Stimulated activated CD8-positive, alpha-beta memory T cell treated with anti-CD3 and anti-CD28 coated beads, Interleukin-2, amount 100 ng/mL, for 48 hours (primary cell): ENCODE data around the gene PRKAG2.
"Not testable (repeated sequence)": the region's sequence is repeated elsewhere in the genome, so short reads cannot be mapped to it uniquely, and the experiment has no call there.

Experiments used
- DNase-seq, 2 donors: peaks; one replicate each; pipeline ENCODE4 v3.0.0-alpha.2; 2020; ENCODE audit warnings: low read depth in 2 of 2

Gene PRKAG2

GRCh38 chr7:151884312-151885201, 7.6 kb upstream of the PRKAG2 start:
- no peak for DNase-seq

GRCh38 chr7:151883857-151884256, 6.9 kb upstream of the PRKAG2 start:
- no peak for DNase-seq

GRCh38 chr7:151882734-151883133, 5.8 kb upstream of the PRKAG2 start:
- no peak for DNase-seq

- no peak for DNase-seq
These were observed 3.8 kb upstream of the PRKAG2 start for GRCh38 chr7:151880688-151881087.

GRCh38 chr7:151877911-151878835, 1.3 kb upstream of the PRKAG2 start:
- no peak for DNase-seq

GRCh38 chr7:151875942-151876898, 695 bp downstream of the PRKAG2 start:
- DNase-seq = peak; percentile 44 to 58

GRCh38 chr7:151874479-151874878, 2.4 kb downstream of the PRKAG2 start:
- DNase-seq = not testable (repeated sequence)

- DNase-seq = no peak
These were observed 3.4 kb downstream of the PRKAG2 start for GRCh38 chr7:151873402-151873965.

- DNase-seq = no peak
These were observed 4.1 kb downstream of the PRKAG2 start for GRCh38 chr7:151872531-151873401.

GRCh38 chr7:151871904-151872303, 5.0 kb downstream of the PRKAG2 start:
- DNase-seq = no peak

- no peak for DNase-seq
These were observed 5.7 kb downstream of the PRKAG2 start for GRCh38 chr7:151871189-151871735.

GRCh38 chr7:151869968-151870918, 6.7 kb downstream of the PRKAG2 start:
- DNase-seq = no peak

GRCh38 chr7:151869455-151869854, 7.5 kb downstream of the PRKAG2 start:
- DNase-seq = no peak

- DNase-seq = no peak
These were observed 7.8 kb downstream of the PRKAG2 start for GRCh38 chr7:151869109-151869428.

GRCh38 chr7:151868396-151869108, 8.4 kb downstream of the PRKAG2 start:
- DNase-seq = no peak

GRCh38 chr7:151867912-151868311, 9.0 kb downstream of the PRKAG2 start:
- DNase-seq = no peak

- DNase-seq = no peak
These were observed 9.9 kb downstream of the PRKAG2 start for GRCh38 chr7:151866761-151867655.
